Trophoblast cell (in vitro differentiated cells and primary cell): ENCODE data around the gene PLXDC2.

Experiments used
- DNase-seq, 2 donors: peaks; one replicate each; pipeline ENCODE4 v3.0.0-alpha.2; 2016
- H2AFZ ChIP-seq: 2 replicates; pipeline ENCODE4 v1.6.1; 2013; ENCODE audit warnings: low read length, moderate library complexity, mild to moderate bottlenecking; ENCODE audit not compliant: insufficient read depth, poor library complexity
- H2AK5ac ChIP-seq: 2 replicates; pipeline ENCODE4 v1.6.1; 2013; ENCODE audit warnings: mild to moderate bottlenecking, low read length
- H2BK120ac ChIP-seq: 2 replicates; pipeline ENCODE4 v1.6.1; 2013; ENCODE audit warnings: low read length, mild to moderate bottlenecking, moderate library complexity; ENCODE audit not compliant: insufficient read depth, poor library complexity
- H2BK12ac ChIP-seq: 2 replicates; pipeline ENCODE4 v1.6.1; 2013; ENCODE audit warnings: mild to moderate bottlenecking, low read length, moderate library complexity
- H2BK5ac ChIP-seq: 2 replicates; pipeline ENCODE4 v1.6.1; 2013; ENCODE audit warnings: low read length, low read depth, moderate library complexity, mild to moderate bottlenecking; ENCODE audit not compliant: poor library complexity
- H3K14ac ChIP-seq: 2 replicates; pipeline ENCODE4 v1.6.1; 2013; ENCODE audit warnings: mild to moderate bottlenecking, low read length
- H3K18ac ChIP-seq: 2 replicates; pipeline ENCODE4 v1.6.1; 2013; ENCODE audit warnings: mild to moderate bottlenecking, low read length
- H3K23ac ChIP-seq: 2 replicates; pipeline ENCODE4 v1.6.1; 2013; ENCODE audit warnings: low read length
- H3K27ac ChIP-seq: 2 replicates; pipeline ENCODE4 v1.5.1; 2013; ENCODE audit warnings: low read depth, mild to moderate bottlenecking, inconsistent platforms, low read length, moderate library complexity
- H3K27me3 ChIP-seq: 2 replicates; pipeline ENCODE4 v1.6.1; 2013; ENCODE audit warnings: inconsistent platforms, mild to moderate bottlenecking, low read length, moderate library complexity; ENCODE audit not compliant: insufficient read depth
- H3K36me3 ChIP-seq, 2 experiments: 1 replicate in 1 of 2; 2 replicates in 1 of 2; pipeline ENCODE4 v1.6.1; 2013; ENCODE audit warnings: low read length in 2 of 2, mild to moderate bottlenecking in 2 of 2, moderate library complexity in 1 of 2; ENCODE audit not compliant: insufficient read depth in 2 of 2, control insufficient read depth in 1 of 2
- H3K4ac ChIP-seq: 2 replicates; pipeline ENCODE4 v1.6.1; 2013; ENCODE audit warnings: low read depth, mild to moderate bottlenecking, low read length, moderate library complexity
- H3K4me1 ChIP-seq, 2 experiments: 1 replicate in 1 of 2; 2 replicates in 1 of 2; pipeline ENCODE4 v1.6.1; 2013; ENCODE audit warnings: low read length in 2 of 2, mild to moderate bottlenecking in 2 of 2, moderate library complexity in 1 of 2; ENCODE audit not compliant: insufficient read depth in 2 of 2, control insufficient read depth in 1 of 2
- H3K4me2 ChIP-seq: 2 replicates; pipeline ENCODE4 v1.6.1; 2013; ENCODE audit warnings: inconsistent platforms, mild to moderate bottlenecking, low read length, moderate library complexity
- H3K4me3 ChIP-seq: 2 replicates; pipeline ENCODE4 v1.5.1; 2013; ENCODE audit warnings: mild to moderate bottlenecking, low read depth, low read length, inconsistent platforms
- H3K79me1 ChIP-seq: one replicate; pipeline ENCODE4 v1.6.1; 2013; ENCODE audit warnings: low read length
- H3K79me2 ChIP-seq: 2 replicates; pipeline ENCODE4 v1.6.1; 2013; ENCODE audit warnings: low read length, mild to moderate bottlenecking; ENCODE audit not compliant: control insufficient read depth, insufficient read depth, poor library complexity
- H3K9ac ChIP-seq: 2 replicates; pipeline ENCODE4 v1.6.1; 2013; ENCODE audit warnings: mild to moderate bottlenecking, low read length
- H3K9me3 ChIP-seq: 2 replicates; pipeline ENCODE4 v1.6.1; 2013; ENCODE audit warnings: low read depth, mild to moderate bottlenecking, control low read depth, inconsistent platforms, low read length; ENCODE audit not compliant: insufficient read depth
- H4K12ac ChIP-seq: 2 replicates; pipeline ENCODE4 v1.6.1; 2013; ENCODE audit warnings: low read depth, mild to moderate bottlenecking, low read length, moderate library complexity
- H4K8ac ChIP-seq: 2 replicates; pipeline ENCODE4 v1.6.1; 2013; ENCODE audit warnings: low read depth, mild to moderate bottlenecking, low read length, moderate library complexity
- H4K91ac ChIP-seq: one replicate; pipeline ENCODE4 v1.6.1; 2013; ENCODE audit warnings: low read depth, mild to moderate bottlenecking, low read length, moderate library complexity
- WGBS: extraction: QIAGEN DNeasy Blood & Tissue Kit; methylation state at CpG from one replicate; pipeline ENCODE4 v1.1.7; 2013; ENCODE audit warnings: missing lambda C conversion rate; ENCODE audit not compliant: insufficient read length, insufficient coverage; ENCODE audit errors: extremely low coverage; 5-methylcytosine and 5-hydroxymethylcytosine counted together

The PLXDC2 gene

GRCh38 chr10:19801369-19801768 lies 14.9 kb upstream of the PLXDC2 start:
- WGBS = no CpG with 5 or more reads among the region's 4 CpGs
- H3K36me3 ChIP-seq = no peaks in the 10 kb centered on the region
- no peak overlapping the region for H2BK12ac ChIP-seq
- no peak overlapping the region for H3K4ac ChIP-seq
- H3K27me3 ChIP-seq = no peaks in the 10 kb centered on the region
- H4K12ac ChIP-seq = no peak overlapping the region
- H3K9me3 ChIP-seq = no peaks in the 10 kb centered on the region
- H3K79me2 ChIP-seq = no peaks in the 10 kb centered on the region
- H3K9ac ChIP-seq = no peak overlapping the region
- no peak overlapping the region for H3K14ac ChIP-seq
- H3K79me1 ChIP-seq = no peaks in the 10 kb centered on the region
- H3K18ac ChIP-seq = no peak overlapping the region
- no peak overlapping the region for H2AK5ac ChIP-seq
- no peak overlapping the region for H4K8ac ChIP-seq
- H3K4me3 ChIP-seq = no peak overlapping the region
- H3K27ac ChIP-seq = no peak overlapping the region
- no peak overlapping the region for H3K23ac ChIP-seq
- H4K91ac ChIP-seq = no peak overlapping the region
- H2BK120ac ChIP-seq = no peak overlapping the region
- H3K4me2 ChIP-seq = no peak overlapping the region
- no peak for DNase-seq
- no peak overlapping the region for H2AFZ ChIP-seq
- no peaks in the 10 kb centered on the region for H3K4me1 ChIP-seq
- H2BK5ac ChIP-seq = no peak overlapping the region

- Histone ChIP-seq H4K91ac (no peak overlapping the region), H2BK5ac (no peak overlapping the region), H3K36me3 (no peaks in the 10 kb centered on the region), H3K4me3 (no peak overlapping the region), H2BK120ac (no peak overlapping the region), H2AK5ac (no peak overlapping the region), H3K9ac (no peak overlapping the region), H3K4ac (no peak overlapping the region), H3K4me1 (no peaks in the 10 kb centered on the region), H3K23ac (no peak overlapping the region), H3K9me3 (no peaks in the 10 kb centered on the region), H3K27me3 (no peaks in the 10 kb centered on the region), H4K8ac (no peak overlapping the region), H2AFZ (no peak overlapping the region), H3K79me2 (no peaks in the 10 kb centered on the region), H4K12ac (no peak overlapping the region), H3K79me1 (no peaks in the 10 kb centered on the region), H3K18ac (no peak overlapping the region), H2BK12ac (no peak overlapping the region), H3K14ac (no peak overlapping the region), H3K27ac (no peak overlapping the region), H3K4me2 (no peak overlapping the region)
- DNase-seq = no peak
- WGBS = no CpG with 5 or more reads among the region's 2 CpGs
Measured at GRCh38 chr10:19803676-19804075, 12.6 kb upstream of the PLXDC2 start.

GRCh38 chr10:19809481-19809880 lies 6.8 kb upstream of the PLXDC2 start:
- no peak overlapping the region for H3K27ac ChIP-seq
- H3K4me1 ChIP-seq = no peaks in the 10 kb centered on the region
- no peak overlapping the region for H4K91ac ChIP-seq
- H4K12ac ChIP-seq = no peak overlapping the region
- no peak overlapping the region for H3K4ac ChIP-seq
- no peak overlapping the region for H2AFZ ChIP-seq
- no peak overlapping the region for H3K18ac ChIP-seq
- no CpG with 5 or more reads among the region's 3 CpGs for WGBS
- H3K79me1 ChIP-seq = no peaks in the 10 kb centered on the region
- DNase-seq = peak; percentile 65 to 80
- no peak overlapping the region for H2AK5ac ChIP-seq
- H3K9me3 ChIP-seq = no peaks in the 10 kb centered on the region
- no peaks in the 10 kb centered on the region for H3K79me2 ChIP-seq
- no peak overlapping the region for H3K14ac ChIP-seq
- no peak overlapping the region for H2BK120ac ChIP-seq
- H3K36me3 ChIP-seq = no peaks in the 10 kb centered on the region
- no peaks in the 10 kb centered on the region for H3K27me3 ChIP-seq
- H2BK5ac ChIP-seq = no peak overlapping the region
- no peak overlapping the region for H3K4me3 ChIP-seq
- H2BK12ac ChIP-seq = no peak overlapping the region
- no peak overlapping the region for H3K4me2 ChIP-seq
- H3K9ac ChIP-seq = no peak overlapping the region
- H3K23ac ChIP-seq = no peak overlapping the region
- no peak overlapping the region for H4K8ac ChIP-seq

GRCh38 chr10:19811540-19811939 lies 4.7 kb upstream of the PLXDC2 start:
- peaks cover 9% of the 10 kb centered on the region for H3K79me1 ChIP-seq
- H2AK5ac ChIP-seq = no peak overlapping the region
- H3K27ac ChIP-seq = no peak overlapping the region
- peak; percentile 15 to 42 for DNase-seq
- H3K36me3 ChIP-seq = no peaks in the 10 kb centered on the region
- H3K18ac ChIP-seq = no peak overlapping the region
- H2BK120ac ChIP-seq = no peak overlapping the region
- no peak overlapping the region for H4K8ac ChIP-seq
- no peak overlapping the region for H3K9ac ChIP-seq
- no peaks in the 10 kb centered on the region for H3K27me3 ChIP-seq
- no peak overlapping the region for H2BK5ac ChIP-seq
- H4K12ac ChIP-seq = no peak overlapping the region
- H3K4me2 ChIP-seq = no peak overlapping the region
- H3K14ac ChIP-seq = no peak overlapping the region
- H3K4me1 ChIP-seq = no peaks in the 10 kb centered on the region
- no peak overlapping the region for H2BK12ac ChIP-seq
- H3K23ac ChIP-seq = no peak overlapping the region
- no CpG with 5 or more reads among the region's 1 CpG for WGBS
- H2AFZ ChIP-seq = no peak overlapping the region
- peaks cover 6% of the 10 kb centered on the region for H3K79me2 ChIP-seq
- no peak overlapping the region for H3K4me3 ChIP-seq
- no peak overlapping the region for H3K4ac ChIP-seq
- H3K9me3 ChIP-seq = no peaks in the 10 kb centered on the region
- no peak overlapping the region for H4K91ac ChIP-seq
